HCT116 (cell line): Measurements from ENCODE around the gene PRKRIP1. TPM values are rescaled to one million over a fixed set of nuclear protein-coding genes. Genes with fewer than 3 reads are reported as not detected.

Experiments used
- ATAC-seq: fragments of 200-7000 bp; cut with Tn5 transposase; 2 replicates; pipeline ENCODE4 v1.9.1; 2020; ENCODE audit warnings: mild to moderate bottlenecking, moderate library complexity
- BruUV-seq: library from RNA; stranded (reverse); fragments of 400-500 nt; replicated peaks from 2 replicates; lab custom pipeline; 2021; lab: Mats Ljungman, UMichigan
- CTCF ChIA-PET: fragments of 300-600 bp; sonication (Branson Sonifier 250); formaldehyde crosslinking; loops from one replicate; lab custom pipeline; 2021; ENCODE audit warnings: antibody characterized with exemption; lab: Charles Lee
- POLR2A ChIA-PET: fragments of 300-600, 350-600 bp; sonication (Branson Sonifier 250); formaldehyde crosslinking; loops from one replicate; lab custom pipeline; 2021; ENCODE audit warnings: antibody characterized with exemption; lab: Charles Lee
- RAD21 ChIA-PET, 2 experiments: fragments of 300-600 bp; sonication (Branson Sonifier 250); formaldehyde crosslinking; loops; one replicate each; lab custom pipeline; 2023; ENCODE audit warnings: low total read pairs in 2 of 2; ENCODE audit not compliant: uncharacterized antibody in 2 of 2, unreplicated experiment in 2 of 2, low non-redundant PET in 1 of 2; lab: Charles Lee
- DNase-seq: peaks from one replicate; pipeline ENCODE4 v3.0.0-alpha.2; 2010; ENCODE audit warnings: low read depth, low spot score
- H2AFZ ChIP-seq: fragments of 200-600 bp; shearing (Covaris generic), sonication (generic); 2 replicates; pipeline ENCODE4 v1.6.1; 2017; ENCODE audit warnings: low read depth, mixed run types, mixed read lengths, antibody characterized with exemption, low read length; ENCODE audit not compliant: poor library complexity, severe bottlenecking
- H3K27ac ChIP-seq: 2 replicates; pipeline ENCODE4 v1.5.1; 2012; ENCODE audit warnings: low read depth, low read length
- H3K27me3 ChIP-seq: fragments of 200-600 bp; sonication (generic); 2 replicates; pipeline ENCODE4 v1.6.1; 2016; ENCODE audit warnings: mixed run types, low read length, mixed read lengths; ENCODE audit not compliant: insufficient read depth
- H3K36me3 ChIP-seq, 2 experiments: fragments of 200-500 bp in 1 of 2; fragments of 200-600 bp in 1 of 2; sonication (Bioruptor generic) in 1 of 2; sonication (generic) in 1 of 2; 2 replicates each; pipeline versions ENCODE4 v1.5.1 to v1.6.1; 2014 to 2016; ENCODE audit warnings: low read length in 2 of 2, inconsistent platforms in 1 of 2, mixed read lengths in 1 of 2, mixed run types in 1 of 2; ENCODE audit not compliant: insufficient read depth in 2 of 2, control insufficient read depth in 1 of 2
- H3K4me1 ChIP-seq, 2 experiments: fragments of 200-600 bp in 1 of 2; sonication (generic) in 1 of 2; 2 replicates each; pipeline versions ENCODE4 v1.5.1 to v1.6.1; 2012 to 2017; ENCODE audit warnings: low read length in 2 of 2, inconsistent platforms in 1 of 2, mild to moderate bottlenecking in 1 of 2, mixed read lengths in 1 of 2, mixed run types in 1 of 2, moderate library complexity in 1 of 2; ENCODE audit not compliant: insufficient read depth in 2 of 2, control insufficient read depth in 1 of 2
- H3K4me2 ChIP-seq: fragments of 200-600 bp; sonication (generic); 2 replicates; pipeline ENCODE4 v1.6.1; 2017; ENCODE audit warnings: mixed run types, low read length, mixed read lengths
- H3K4me3 ChIP-seq, 2 experiments: fragments of 200-600 bp in 1 of 2; sonication (generic) in 1 of 2; replicated peaks in 1 of 2; 2 replicates each; pipeline ENCODE4 v1.5.1; 2011 to 2016; ENCODE audit warnings: low read length in 2 of 2, control low read depth in 1 of 2, low read depth in 1 of 2, mild to moderate bottlenecking in 1 of 2, mixed read lengths in 1 of 2, mixed run types in 1 of 2
- H3K79me2 ChIP-seq: fragments of 200-600 bp; sonication (generic); 2 replicates; pipeline ENCODE4 v1.6.1; 2017; ENCODE audit warnings: mild to moderate bottlenecking, mixed run types, low read length, moderate library complexity, mixed read lengths; ENCODE audit not compliant: insufficient read depth
- H3K9ac ChIP-seq: fragments of 200-600 bp; sonication (generic); 2 replicates; pipeline ENCODE4 v1.6.1; 2016; ENCODE audit warnings: low read length, mixed read lengths
- H3K9me2 ChIP-seq: fragments of 200-600 bp; sonication (generic), shearing (Covaris generic); 2 replicates; pipeline ENCODE4 v1.6.1; 2017; ENCODE audit warnings: mixed run types, mild to moderate bottlenecking, moderate library complexity; ENCODE audit not compliant: insufficient read depth
- H3K9me3 ChIP-seq, 2 experiments: fragments of 200-500 bp in 1 of 2; fragments of 200-600 bp in 1 of 2; sonication (Bioruptor generic) in 1 of 2; sonication (generic) in 1 of 2; 2 replicates each; pipeline ENCODE4 v1.6.1; 2014 to 2017; ENCODE audit warnings: low read length in 2 of 2, mixed read lengths in 2 of 2, inconsistent platforms in 1 of 2, low read depth in 1 of 2, mild to moderate bottlenecking in 1 of 2, mixed run types in 1 of 2, moderate library complexity in 1 of 2; ENCODE audit not compliant: control insufficient read depth in 1 of 2, insufficient read depth in 1 of 2
- H4K20me1 ChIP-seq: fragments of 200-600 bp; sonication (generic), shearing (Covaris generic); 2 replicates; pipeline ENCODE4 v1.6.1; 2017; ENCODE audit warnings: mixed run types, mild to moderate bottlenecking, moderate library complexity; ENCODE audit not compliant: insufficient read depth
- CEBPB ChIP-seq: IDR thresholded peaks from 2 replicates; pipeline ENCODE4 v1.6.1; 2012; ENCODE audit warnings: low read depth
- EGR1 ChIP-seq: IDR thresholded peaks from 2 replicates; pipeline ENCODE4 v1.6.1; 2012; ENCODE audit warnings: low read depth
- EZH2 ChIP-seq: fragments of 200-600 bp; sonication (generic); IDR thresholded peaks from 2 replicates; pipeline ENCODE4 v1.6.1; 2017; ENCODE audit warnings: antibody characterized with exemption, mixed run types
- JUND ChIP-seq: IDR thresholded peaks from 2 replicates; pipeline ENCODE4 v1.6.1; 2012
- RAD21 ChIP-seq: IDR thresholded peaks from 2 replicates; pipeline ENCODE4 v1.6.1; 2012; ENCODE audit warnings: low read depth, mild to moderate bottlenecking
- REST ChIP-seq: IDR thresholded peaks from 2 replicates; pipeline ENCODE4 v1.6.1; 2012; ENCODE audit warnings: low read depth
- SRF ChIP-seq: IDR thresholded peaks from 2 replicates; pipeline ENCODE4 v1.6.1; 2012; ENCODE audit warnings: low read depth
- TCF7L2 ChIP-seq: IDR thresholded peaks from 2 replicates; pipeline ENCODE4 v1.7.0; 2011; ENCODE audit warnings: borderline replicate concordance, inconsistent platforms; ENCODE audit not compliant: insufficient read depth, insufficient read length; ENCODE audit errors: extremely low read depth
- ZFX ChIP-seq: fragments of 450-650 bp; IDR thresholded peaks from 2 replicates; pipeline ENCODE4 v1.6.1; 2017
- ZNF274 ChIP-seq: fragments of 200-500 bp; sonication (Bioruptor generic); IDR thresholded peaks from 2 replicates; pipeline ENCODE4 v1.6.1; 2014; ENCODE audit warnings: mild to moderate bottlenecking, low read depth, low read length, inconsistent platforms
- intact Hi-C: fragments of 100-400 bp; cut with micrococcal nuclease; formaldehyde crosslinking; loops from 2 replicates; pipeline ENCODE4 v1.10.0; 2022
- total RNA-seq: library from RNA; stranded (reverse); gene quantifications from one replicate; pipeline ENCODE4 v1.2.1, GENCODE V29; 2021; ENCODE audit not compliant: unreplicated experiment
- TF ChIP-seq, protein P1 (sequence below): IDR thresholded peaks from 2 replicates; pipeline ENCODE4 v1.6.1; 2011; ENCODE audit warnings: mild to moderate bottlenecking, low read length, moderate library complexity; ENCODE audit not compliant: insufficient replicate concordance; ENCODE audit errors: extremely low read depth

PRKRIP1 gene
- total RNA-seq, 1 experiment from 2014 or later: 23.0 TPM

- ChIA-PET CTCF (interaction anchor here (2.2 kb wide), 1 partner anchor 39 kb away, joined by 14 read pairs; no protein-coding TSS in a partner anchor), POLR2A (no interaction called here), RAD21 (no interaction called here)
- no peaks in the 10 kb centered on the region; a peak in 2 of 4 replicates for H3K36me3 ChIP-seq
- no peaks in the 10 kb centered on the region for H3K27me3 ChIP-seq
- H2AFZ ChIP-seq: no peak overlapping the region
- H3K4me1 ChIP-seq: peaks cover 15 to 23% of the 10 kb centered on the region in 2 experiments
- TF ChIP-seq RAD21 (no peak), ZNF274 (no peak), EGR1 (no peak), ZFX (no peak), JUND (no peak), EZH2 (no peak), TCF7L2 (no peak), CEBPB (no peak), REST (no peak), SRF (no peak)
- TF ChIP-seq, protein P1, sequence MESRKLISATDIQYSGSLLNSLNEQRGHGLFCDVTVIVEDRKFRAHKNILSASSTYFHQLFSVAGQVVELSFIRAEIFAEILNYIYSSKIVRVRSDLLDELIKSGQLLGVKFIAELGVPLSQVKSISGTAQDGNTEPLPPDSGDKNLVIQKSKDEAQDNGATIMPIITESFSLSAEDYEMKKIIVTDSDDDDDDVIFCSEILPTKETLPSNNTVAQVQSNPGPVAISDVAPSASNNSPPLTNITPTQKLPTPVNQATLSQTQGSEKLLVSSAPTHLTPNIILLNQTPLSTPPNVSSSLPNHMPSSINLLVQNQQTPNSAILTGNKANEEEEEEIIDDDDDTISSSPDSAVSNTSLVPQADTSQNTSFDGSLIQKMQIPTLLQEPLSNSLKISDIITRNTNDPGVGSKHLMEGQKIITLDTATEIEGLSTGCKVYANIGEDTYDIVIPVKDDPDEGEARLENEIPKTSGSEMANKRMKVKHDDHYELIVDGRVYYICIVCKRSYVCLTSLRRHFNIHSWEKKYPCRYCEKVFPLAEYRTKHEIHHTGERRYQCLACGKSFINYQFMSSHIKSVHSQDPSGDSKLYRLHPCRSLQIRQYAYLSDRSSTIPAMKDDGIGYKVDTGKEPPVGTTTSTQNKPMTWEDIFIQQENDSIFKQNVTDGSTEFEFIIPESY: no peak
- no peaks in the 10 kb centered on the region for H3K9me3 ChIP-seq
- intact Hi-C loops: loop anchor here (5.0 kb wide), 1 partner anchor 174 kb away; no protein-coding TSS in a partner anchor
- no peak overlapping the region for H3K4me3 ChIP-seq
- no peaks in the 10 kb centered on the region for H4K20me1 ChIP-seq
- no peaks in the 10 kb centered on the region for H3K79me2 ChIP-seq
- H3K9ac ChIP-seq: no peak overlapping the region
- no peak for DNase-seq
- ATAC-seq: no peak
- no peak overlapping the region for H3K27ac ChIP-seq
- no TSS peak for BruUV-seq
- no peaks in the 10 kb centered on the region for H3K9me2 ChIP-seq
- no peak overlapping the region for H3K4me2 ChIP-seq
Observed at GRCh38 chr7:102451371-102452054, 55.4 kb downstream of the PRKRIP1 start.
